NCI-H226 (cell line): Measurements from ENCODE around the gene CSRP1.
"Not testable (repeated sequence)": the region's sequence is repeated elsewhere in the genome, so short reads cannot be mapped to it uniquely, and the experiment has no call there.

Experiments used
- DNase-seq: peaks from one replicate; pipeline ENCODE4 v3.0.0-alpha.2; 2015

Gene CSRP1

DNA sequence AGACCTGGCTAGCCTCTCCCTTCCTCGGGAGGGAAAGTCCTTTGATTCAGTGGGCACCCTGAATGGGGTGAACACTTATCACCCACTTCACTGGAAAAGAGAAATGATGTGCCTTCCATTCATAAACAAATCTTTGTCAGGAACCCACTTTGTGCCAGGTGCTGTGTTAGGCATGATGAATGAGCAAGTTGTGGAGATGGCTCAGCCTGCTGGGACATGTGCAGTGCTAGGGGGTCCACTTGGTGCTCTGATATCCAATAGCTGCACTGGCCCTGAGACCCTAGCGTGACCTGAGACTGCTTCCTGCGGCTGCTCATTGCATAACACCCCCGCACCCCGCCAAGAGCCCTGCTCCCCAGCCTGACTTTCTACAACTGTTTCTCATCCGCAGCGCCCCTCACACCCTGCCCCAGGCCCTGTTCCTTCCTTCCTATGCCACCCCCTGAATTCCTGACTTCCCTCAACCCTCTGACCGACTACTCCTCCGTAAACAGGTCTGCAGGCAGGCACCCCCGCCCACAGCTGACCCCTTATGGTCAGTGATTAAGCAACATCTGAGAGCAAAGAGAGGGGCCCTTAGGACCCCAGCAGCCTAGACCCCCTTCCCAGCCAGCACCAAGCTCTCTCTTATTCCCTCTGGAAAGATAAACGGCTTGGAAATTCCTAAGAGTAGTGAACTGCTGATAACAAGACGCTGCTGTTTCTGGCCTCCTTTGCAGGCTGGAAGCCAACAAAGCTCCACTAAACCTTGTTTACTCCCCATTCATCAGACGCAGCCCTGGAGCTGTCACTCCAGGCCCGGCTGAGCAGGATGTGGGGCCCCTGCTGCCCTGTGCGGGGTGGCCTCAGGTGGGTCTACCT lies 12.9 kb downstream of the CSRP1 start:
- peak; percentile 94 for DNase-seq

- peak; percentile 50 for DNase-seq
These were observed 13.8 kb downstream of the CSRP1 start for GRCh38 chr1:201493026-201493656.

DNA sequence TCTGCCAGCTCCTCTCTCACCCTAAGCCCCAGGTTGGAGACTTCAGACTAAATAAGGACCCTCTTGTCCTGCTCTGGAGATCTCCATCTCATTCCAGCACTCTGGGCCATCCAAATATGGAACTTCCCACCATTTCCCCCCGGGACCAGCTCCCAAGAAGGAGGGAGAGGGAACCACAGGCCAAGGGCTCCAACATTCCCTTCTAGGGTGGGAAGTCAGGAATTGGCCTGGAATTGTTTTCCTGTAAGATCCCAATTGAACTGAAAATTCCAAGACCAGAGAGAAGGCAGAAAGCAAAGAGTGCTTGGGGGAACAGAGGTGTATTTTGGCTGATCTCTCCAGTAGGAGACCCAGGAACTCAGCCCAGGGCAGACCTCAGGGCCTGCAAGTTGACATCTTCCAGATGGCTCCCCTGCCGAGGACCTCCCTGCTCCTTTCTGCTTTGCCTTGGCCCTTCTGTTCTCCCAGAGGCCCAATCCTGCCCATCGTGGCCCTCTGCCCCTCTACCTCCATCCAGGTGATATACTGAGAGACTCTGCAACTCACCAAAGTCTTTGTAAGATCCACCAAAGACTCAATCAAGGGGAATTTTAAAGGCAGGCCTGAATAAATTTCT lies 14.9 kb downstream of the CSRP1 start:
- no peak for DNase-seq

- peak; percentile 50 for DNase-seq
These were observed 16.2 kb downstream of the CSRP1 start for GRCh38 chr1:201490708-201491131.

DNA sequence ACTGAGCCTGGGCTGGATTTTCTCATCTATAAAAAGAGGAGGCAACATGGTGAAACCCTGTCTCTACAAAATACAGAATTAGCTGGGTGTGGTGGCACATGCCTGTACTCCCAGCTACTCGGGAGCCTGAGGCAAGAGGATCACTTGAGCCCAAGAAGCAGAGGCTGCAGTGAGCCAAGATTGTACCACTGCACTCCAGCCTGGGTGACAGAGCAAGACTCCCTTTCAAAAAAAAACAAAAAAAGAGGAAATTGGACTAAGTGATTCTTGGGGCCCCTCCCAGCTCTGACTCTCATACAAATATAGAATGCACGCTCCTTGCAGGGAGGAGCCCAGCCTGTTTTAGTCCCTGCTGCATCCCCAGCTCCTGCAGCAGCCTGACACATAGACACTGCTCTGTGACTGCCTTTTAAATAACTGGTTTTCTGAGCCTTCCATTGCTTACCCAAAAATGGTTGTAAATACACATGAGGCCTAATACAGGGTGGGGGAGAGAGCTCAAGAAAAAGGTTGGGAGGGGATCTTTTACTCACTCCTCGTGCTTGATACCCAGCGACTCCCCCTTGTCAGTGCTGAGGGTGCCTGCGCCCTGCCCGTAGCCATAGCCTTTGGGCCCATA lies 17.2 kb downstream of the CSRP1 start:
- DNase-seq = no peak

DNA sequence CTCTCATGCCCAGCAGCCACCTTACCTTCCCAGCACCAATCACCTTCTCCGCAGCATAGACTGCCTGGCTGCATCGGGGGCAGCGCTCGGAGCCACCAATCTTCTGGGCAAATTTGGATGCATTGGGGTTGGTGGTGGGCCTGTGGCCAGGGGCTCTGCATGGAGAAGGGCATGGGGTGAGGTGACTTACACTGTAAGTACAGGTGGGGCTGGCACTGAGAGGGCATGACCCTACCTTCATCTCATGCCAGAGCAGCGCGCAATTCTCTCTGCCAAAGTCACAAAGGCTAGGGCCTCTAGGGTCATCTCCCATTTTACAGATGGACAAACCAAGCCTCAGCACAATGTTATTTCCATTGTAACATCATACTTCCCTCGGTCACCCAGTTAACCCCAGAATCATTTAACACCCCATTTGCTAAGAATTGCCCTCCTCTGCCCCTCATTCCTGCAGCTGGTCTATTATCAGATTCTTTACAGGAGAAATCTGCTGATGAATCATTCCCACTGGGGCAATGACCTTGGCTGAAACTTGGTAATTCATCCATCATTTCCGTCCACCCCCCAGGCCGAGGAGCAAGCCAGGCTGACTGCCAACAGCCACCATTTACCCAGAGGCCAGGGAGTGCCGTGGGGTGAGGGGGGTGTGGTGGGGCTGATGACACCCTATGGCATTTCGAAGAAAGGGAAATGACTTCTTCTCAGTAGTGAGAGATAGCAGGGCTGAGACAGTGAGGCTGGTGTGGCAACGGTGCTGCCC lies 17.9 kb downstream of the CSRP1 start:
- DNase-seq = peak; percentile 95

DNA sequence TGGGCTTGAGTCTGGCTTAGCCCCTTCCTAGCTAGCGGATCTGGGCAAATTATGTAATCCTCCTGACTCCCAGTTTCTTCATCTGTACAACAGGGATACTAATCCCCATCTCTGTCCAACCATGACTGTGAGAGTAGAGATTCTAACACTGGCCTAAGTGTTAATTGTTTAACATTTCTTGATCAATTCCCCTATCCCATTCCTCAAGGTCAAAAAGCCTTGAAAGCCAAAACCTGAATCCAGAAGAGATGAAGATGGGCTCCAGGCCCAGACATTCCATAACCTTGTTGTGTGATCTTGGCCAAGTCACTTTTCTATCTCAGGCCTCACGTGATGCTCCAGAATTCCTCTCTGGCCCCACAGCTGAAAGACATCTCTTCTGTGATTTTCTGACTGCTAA lies 19.2 kb downstream of the CSRP1 start:
- DNase-seq = no peak

DNA sequence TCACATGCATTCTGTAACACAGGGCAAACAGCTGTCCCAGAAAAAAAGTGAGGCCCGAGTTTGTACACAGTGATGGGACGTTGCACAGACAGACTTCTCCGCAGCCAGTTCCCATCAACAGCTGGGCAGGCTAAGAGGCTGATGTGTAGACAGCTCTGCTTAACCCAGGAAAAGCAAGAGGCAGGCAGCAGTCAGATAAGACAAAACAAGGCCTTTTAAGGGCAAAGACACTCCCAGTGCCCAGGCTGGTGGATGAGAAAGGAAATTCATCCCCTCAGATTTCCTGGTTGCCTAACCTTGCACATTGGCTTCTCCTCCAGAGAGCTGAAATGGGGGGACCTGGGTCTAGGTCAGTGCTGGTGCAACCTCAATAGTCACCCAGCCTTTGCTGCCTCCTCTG lies 20.7 kb downstream of the CSRP1 start:
- no peak for DNase-seq

DNA sequence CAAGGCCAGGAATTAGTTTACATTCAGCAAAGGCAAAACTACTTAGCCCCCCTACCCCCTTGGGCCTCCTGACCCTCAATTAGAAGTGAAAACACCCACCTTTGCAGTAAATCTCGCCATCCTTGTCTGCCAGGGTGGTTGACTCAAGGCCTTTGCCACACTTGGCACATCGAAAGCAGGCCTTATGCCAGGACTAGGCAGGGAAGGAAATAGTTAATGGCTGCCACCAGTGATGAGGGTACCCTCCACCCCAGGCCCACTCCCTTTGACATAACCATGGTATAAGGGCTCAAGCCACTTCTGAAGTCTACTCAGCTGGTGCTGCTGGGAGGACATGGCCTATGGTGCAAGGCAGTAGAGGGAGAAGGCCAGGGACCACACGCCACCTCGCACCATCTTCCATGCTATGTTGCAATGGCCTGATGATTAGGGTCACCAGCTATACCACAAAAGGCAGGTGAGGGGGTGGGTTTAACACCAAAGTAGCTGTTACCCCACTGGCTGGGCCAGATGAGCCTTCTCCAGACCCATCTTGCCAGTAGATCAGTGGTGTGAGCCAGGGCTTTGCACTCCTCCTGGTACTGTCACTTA lies 21.6 kb downstream of the CSRP1 start:
- no peak for DNase-seq

- no peak for DNase-seq
These were observed 23.5 kb downstream of the CSRP1 start for GRCh38 chr1:201483373-201483949.

- no peak for DNase-seq
These were observed 24.2 kb downstream of the CSRP1 start for GRCh38 chr1:201482755-201483154.

GRCh38 chr1:201481761-201482493 lies 25.0 kb downstream of the CSRP1 start:
- peak; percentile 49 for DNase-seq

- no peak for DNase-seq
These were observed 25.9 kb downstream of the CSRP1 start for GRCh38 chr1:201481004-201481380.

DNA sequence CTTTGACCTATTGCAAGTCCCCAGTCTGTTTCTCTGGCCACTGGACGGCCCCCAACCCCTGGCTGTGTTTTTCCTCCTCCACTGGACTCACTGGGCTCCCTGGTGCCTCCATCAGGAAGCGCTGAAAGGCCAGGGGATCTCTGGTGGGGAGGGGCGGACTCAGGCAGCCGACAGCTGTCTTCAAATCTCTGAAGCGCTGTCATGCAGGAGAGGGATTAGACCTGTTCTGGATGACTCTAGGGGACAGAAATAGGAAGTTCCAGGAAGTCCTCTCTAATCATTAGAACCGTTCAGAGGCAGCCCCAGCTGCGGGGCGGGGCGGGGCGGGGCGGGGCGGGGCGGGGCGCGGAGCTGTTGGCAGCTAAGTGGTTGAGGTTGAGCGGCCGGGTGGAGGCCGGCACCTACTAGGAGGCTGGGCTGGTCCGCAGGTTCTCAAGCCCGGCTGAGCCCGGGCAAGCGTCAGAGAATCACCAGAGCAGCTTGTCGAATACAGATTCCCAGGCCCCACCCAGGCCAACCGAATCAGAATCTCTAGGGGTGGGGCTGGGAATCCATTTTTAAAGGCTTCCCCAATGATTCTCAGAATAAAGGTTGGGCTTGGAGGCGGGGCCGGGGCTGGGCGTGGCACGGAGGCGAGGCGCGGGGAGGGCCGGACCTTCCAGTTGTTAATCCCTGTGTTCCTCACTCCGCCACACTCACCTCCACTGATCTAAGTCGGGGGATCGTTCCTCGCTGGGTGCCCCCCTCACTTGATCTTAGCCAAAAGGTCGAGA lies 26.5 kb downstream of the CSRP1 start:
- peak; percentile 85 for DNase-seq

DNA sequence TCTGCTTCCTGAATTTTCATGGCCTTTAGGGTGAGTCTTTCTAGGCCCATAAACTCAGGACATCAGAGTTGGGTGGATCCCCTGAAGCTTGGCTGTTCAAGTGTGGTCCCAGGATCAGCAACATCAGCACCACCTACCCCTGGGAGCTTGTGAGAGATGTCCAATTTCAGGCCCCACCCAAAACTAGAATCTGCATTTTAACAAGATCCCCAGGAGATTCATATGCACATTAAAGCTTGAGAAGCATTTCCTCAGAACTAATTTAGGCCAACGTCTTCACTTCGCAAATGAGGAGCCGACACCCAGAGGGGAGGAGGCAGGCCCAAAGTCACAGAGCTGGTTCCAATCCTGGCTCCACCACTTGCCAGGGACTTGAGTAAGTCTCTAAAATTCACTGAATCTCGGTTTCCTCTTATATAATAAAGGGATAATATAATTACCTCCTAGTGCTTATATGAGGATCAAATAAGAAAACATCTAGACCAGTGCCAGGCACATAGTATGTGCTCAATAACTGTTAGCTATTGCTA lies 27.7 kb downstream of the CSRP1 start:
- DNase-seq = no peak

DNA sequence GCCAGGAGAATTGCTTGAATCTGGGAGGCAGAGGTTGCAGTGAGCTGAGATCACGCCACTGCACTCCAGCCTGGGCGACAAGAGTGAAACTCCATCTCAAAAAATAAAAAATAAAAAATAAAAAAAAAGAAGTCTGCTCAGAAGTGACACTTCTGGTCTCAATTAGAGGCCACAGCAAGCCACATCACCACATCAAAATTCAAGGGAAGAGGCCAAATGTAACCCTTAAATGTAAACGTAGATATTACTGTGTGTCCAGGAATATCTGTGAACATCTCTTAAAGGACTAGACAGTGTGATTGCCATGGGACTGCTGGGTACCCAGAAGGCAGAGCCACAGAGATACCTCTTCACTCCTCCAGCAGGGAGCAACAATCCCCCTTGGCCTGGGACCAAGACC lies 28.3 kb downstream of the CSRP1 start:
- not testable (repeated sequence) for DNase-seq

DNA sequence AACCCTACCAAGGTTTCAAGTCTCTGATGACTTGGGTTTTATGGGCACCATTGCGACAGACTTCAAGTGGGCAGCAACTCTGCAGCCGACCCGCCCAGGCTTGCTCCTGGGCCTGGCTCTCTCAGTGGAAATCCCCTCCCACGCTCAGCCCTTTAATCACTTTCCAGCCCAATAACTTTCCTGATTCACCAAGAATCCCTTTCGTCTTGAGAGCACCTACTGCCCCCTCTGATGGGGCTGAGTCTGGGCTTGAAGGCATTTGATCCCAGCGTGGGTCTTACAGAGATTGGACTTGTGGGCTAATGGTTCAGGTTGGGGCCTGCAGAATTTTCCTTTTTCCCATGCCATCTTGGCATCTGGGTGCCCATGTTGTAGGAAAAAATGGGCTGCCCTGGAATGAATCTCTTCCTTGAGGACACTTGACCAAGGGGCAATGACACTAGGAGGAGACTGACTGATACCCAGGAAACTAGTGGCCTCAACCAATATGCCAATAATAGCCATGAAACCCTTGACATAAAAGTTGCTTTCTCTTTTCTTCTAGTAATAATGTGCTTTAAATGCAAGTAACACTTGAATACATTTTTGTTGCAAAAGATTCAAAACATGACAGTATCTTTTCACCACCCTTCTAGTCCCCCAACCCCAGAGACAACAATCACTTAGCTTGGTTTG lies 30.1 kb downstream of the CSRP1 start:
- peak; percentile 80 for DNase-seq

- no peak for DNase-seq
These were observed 30.8 kb downstream of the CSRP1 start for GRCh38 chr1:201475915-201476669.

DNA sequence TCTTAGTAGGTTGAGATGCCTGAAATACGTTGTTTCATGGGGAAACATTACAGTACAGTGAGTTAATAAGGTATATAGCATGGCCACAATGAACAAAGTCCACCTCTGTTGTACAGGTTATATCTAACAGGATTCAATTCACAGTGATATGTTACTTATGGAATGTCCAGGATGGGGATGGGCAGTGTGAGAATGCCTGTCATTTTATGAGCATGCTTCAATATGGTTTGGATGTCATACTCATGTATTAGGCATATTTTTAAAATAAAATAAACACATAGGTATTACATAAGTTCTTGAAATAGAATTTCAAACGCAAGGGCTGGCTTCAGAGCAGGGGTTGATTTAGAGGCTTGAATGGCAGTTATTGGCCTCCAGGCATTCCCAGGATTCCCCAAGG lies 31.8 kb downstream of the CSRP1 start:
- DNase-seq = peak; percentile 63
